Activated T-cell treated with anti-CD3 and anti-CD28 coated beads, Interleukin-2, amount 50 U/mL, for 24 hours (primary cell): ENCODE measurements around the gene RAD21L1.

ENCODE experiments used
- DNase-seq: peaks from one replicate; pipeline ENCODE4 v3.0.0-alpha.2; 2020
- H3K27ac Mint-ChIP-seq: 2 replicates; pipeline ENCODE4 v1.8.0; 2020; ENCODE audit warnings: mild to moderate bottlenecking, mixed read lengths
- H3K27me3 Mint-ChIP-seq: 2 replicates; pipeline ENCODE4 v1.8.0; 2020; ENCODE audit warnings: mixed read lengths
- H3K36me3 Mint-ChIP-seq: 2 replicates; pipeline ENCODE4 v1.8.0; 2020; ENCODE audit warnings: low read depth, mixed read lengths
- H3K4me1 Mint-ChIP-seq: 2 replicates; pipeline ENCODE4 v1.8.0; 2020; ENCODE audit warnings: low read depth, mixed read lengths
- H3K4me3 Mint-ChIP-seq: 2 replicates; pipeline ENCODE4 v1.8.0; 2020; ENCODE audit warnings: mild to moderate bottlenecking, moderate library complexity, mixed read lengths
- H3K9me3 Mint-ChIP-seq: 2 replicates; pipeline ENCODE4 v1.8.0; 2020; ENCODE audit warnings: mixed read lengths

The RAD21L1 gene

GRCh38 chr20:1296922-1297321 is 71.1 kb downstream of the RAD21L1 start:
- Mint-ChIP-seq H3K27me3 (no peaks in the 10 kb centered on the region), H3K36me3 (peaks cover 5% of the 10 kb centered on the region), H3K9me3 (no peaks in the 10 kb centered on the region), H3K4me1 (peaks cover 35% of the 10 kb centered on the region), H3K27ac (no peak overlapping the region), H3K4me3 (no peak overlapping the region)
- no peak for DNase-seq

GRCh38 chr20:1297486-1297885 is 71.6 kb downstream of the RAD21L1 start:
- H3K4me3 Mint-ChIP-seq: no peak overlapping the region
- peaks cover 31% of the 10 kb centered on the region for H3K4me1 Mint-ChIP-seq
- no peak for DNase-seq
- no peaks in the 10 kb centered on the region for H3K9me3 Mint-ChIP-seq
- no peak overlapping the region for H3K27ac Mint-ChIP-seq
- H3K27me3 Mint-ChIP-seq: no peaks in the 10 kb centered on the region
- peaks cover 5% of the 10 kb centered on the region for H3K36me3 Mint-ChIP-seq

DNA sequence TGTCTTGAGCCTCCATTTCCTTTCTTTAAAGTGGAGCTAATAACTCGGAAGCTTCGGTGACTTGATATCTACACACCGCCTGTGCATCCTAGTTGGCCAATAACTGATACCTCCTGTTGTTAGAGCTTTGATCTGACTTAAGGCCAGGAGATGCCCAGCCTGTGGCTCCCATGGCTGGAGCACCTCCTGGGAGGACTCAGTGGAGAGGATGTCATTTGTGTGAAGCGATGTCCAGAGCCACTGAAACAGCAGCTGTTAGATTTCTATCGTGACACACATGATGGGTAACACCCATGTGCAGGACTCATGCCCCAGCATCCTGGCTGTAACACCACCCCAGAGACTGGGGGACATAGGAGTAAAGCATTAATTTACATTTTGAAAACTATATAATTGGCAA is 72.3 kb downstream of the RAD21L1 start:
- no peak for DNase-seq
- Mint-ChIP-seq H3K9me3 (no peaks in the 10 kb centered on the region), H3K4me1 (peaks cover 25% of the 10 kb centered on the region), H3K36me3 (peaks cover 5% of the 10 kb centered on the region), H3K27ac (no peak overlapping the region), H3K27me3 (no peaks in the 10 kb centered on the region), H3K4me3 (no peak overlapping the region)

GRCh38 chr20:1298888-1299511 is 73.2 kb downstream of the RAD21L1 start:
- DNase-seq: no peak
- Mint-ChIP-seq H3K4me1 (peaks cover 20% of the 10 kb centered on the region), H3K27ac (no peak overlapping the region), H3K27me3 (no peaks in the 10 kb centered on the region), H3K36me3 (peaks cover 5% of the 10 kb centered on the region), H3K4me3 (no peak overlapping the region), H3K9me3 (no peaks in the 10 kb centered on the region)

DNA sequence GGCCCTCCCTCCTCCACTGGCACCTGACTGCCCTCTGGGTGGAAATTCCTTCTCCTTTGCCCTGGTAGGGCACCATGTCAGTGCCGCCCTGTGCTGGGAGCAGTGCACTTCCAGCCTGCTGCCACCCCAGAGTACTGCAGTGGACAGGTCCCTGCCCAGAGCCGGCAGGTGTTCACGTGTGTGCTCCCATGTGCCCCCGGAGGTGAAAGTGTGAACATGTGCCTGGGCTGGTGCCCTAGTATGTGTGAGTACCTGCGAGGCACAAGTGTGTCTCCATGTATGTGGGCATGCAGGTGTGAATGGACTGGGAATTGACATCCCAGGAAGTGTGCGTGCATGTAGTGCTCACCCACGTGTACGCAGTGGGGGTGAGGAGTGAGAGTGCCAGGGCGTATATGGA is 73.7 kb downstream of the RAD21L1 start:
- Mint-ChIP-seq H3K4me3 (no peak overlapping the region), H3K9me3 (no peaks in the 10 kb centered on the region), H3K36me3 (peaks cover 5% of the 10 kb centered on the region), H3K27me3 (no peaks in the 10 kb centered on the region), H3K27ac (peak overlapping the region; percentile 41), H3K4me1 (peaks cover 20% of the 10 kb centered on the region)
- peak; percentile 66 for DNase-seq

DNA sequence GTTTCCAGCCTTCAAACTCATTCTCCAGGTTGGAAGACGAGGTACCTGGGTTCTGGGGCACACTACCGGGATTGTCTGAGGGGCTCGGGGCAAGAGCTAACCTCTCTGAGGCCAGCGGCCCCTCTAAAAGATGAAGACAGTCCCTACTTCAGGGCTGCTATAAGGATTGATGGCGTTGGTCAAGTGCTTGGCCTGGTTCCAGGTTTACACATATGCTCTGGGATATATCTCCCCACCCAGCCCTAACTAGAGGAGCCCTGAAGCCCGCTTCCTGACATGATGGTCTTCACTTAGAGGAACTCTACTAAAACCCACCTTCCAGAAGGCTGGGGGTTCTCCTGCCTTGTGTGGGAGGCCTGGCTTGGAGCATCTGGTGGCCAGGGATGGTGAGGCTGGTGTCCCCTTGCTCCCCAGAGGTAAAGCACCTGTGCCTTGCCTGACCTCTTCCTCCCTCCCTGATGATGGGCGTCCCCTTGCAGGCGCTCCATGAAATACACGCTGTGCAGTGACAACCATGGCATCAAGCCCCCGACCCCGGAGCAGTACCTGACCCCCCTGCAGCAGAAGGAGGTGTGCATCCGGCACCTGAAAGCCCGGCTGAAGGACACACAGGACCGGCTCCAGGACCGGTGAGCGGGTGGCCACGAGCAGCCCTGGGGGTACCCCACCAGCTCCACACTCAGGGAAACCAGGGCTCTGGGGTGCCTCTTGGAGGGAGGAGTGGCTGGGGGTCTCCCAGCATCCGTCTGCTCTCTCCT is 74.4 kb downstream of the RAD21L1 start:
- Mint-ChIP-seq H3K27me3 (no peaks in the 10 kb centered on the region), H3K9me3 (no peaks in the 10 kb centered on the region), H3K27ac (peak overlapping the region; percentile 92), H3K4me1 (peaks cover 20% of the 10 kb centered on the region), H3K4me3 (no peak overlapping the region), H3K36me3 (peaks cover 12% of the 10 kb centered on the region)
- DNase-seq: no peak

GRCh38 chr20:1301031-1301529 is 75.2 kb downstream of the RAD21L1 start:
- peaks cover 14% of the 10 kb centered on the region for H3K36me3 Mint-ChIP-seq
- peak overlapping the region; percentile 53 for H3K4me3 Mint-ChIP-seq

GRCh38 chr20:1302685-1303541 is 77.1 kb downstream of the RAD21L1 start:
- no peak for DNase-seq
- Mint-ChIP-seq H3K36me3 (peaks cover 19% of the 10 kb centered on the region), H3K4me3 (no peak overlapping the region)

More at GRCh38 chr20:1301031-1301529, 75.2 kb downstream of the RAD21L1 start:
- H3K4me1 Mint-ChIP-seq: peaks cover 20% of the 10 kb centered on the region
- peak; percentile 63 for DNase-seq
- no peaks in the 10 kb centered on the region for H3K9me3 Mint-ChIP-seq
- peak overlapping the region; percentile 92 for H3K27ac Mint-ChIP-seq
- no peaks in the 10 kb centered on the region for H3K27me3 Mint-ChIP-seq

DNA sequence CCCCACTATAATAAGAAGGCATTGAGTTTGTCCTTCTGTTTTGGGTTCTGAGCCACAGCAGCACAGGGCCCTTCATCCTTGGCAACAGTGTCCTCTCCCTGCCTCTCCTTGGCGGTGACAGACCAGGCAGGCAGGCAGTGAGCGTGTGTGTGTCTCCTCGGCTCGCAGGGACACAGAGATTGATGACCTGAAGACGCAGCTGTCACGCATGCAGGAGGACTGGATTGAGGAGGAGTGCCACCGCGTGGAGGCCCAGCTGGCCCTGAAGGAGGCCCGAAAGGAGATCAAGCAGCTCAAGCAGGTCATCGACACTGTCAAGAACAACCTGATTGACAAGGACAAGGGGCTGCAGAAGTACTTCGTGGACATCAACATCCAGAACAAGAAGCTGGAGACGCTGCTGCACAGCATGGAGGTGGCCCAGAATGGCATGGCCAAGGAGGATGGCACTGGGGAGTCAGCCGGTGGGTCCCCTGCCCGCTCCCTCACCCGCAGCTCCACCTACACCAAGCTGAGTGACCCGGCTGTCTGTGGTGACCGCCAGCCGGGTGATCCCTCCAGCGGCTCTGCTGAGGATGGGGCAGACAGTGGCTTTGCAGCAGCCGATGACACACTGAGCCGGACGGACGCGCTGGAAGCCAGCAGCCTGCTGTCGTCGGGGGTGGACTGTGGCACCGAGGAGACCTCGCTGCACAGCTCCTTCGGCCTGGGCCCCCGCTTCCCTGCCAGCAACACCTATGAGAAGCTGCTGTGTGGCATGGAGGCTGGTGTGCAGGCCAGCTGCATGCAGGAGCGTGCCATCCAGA is 79.1 kb downstream of the RAD21L1 start:
- Mint-ChIP-seq H3K4me3 (no peak overlapping the region), H3K4me1 (peaks cover 15% of the 10 kb centered on the region), H3K27me3 (no peaks in the 10 kb centered on the region), H3K36me3 (peaks cover 19% of the 10 kb centered on the region), H3K27ac (peak overlapping the region; percentile 16), H3K9me3 (no peaks in the 10 kb centered on the region)
- DNase-seq: no peak

More at GRCh38 chr20:1302685-1303541, 77.1 kb downstream of the RAD21L1 start:
- Mint-ChIP-seq H3K4me1 (peaks cover 20% of the 10 kb centered on the region), H3K27me3 (no peaks in the 10 kb centered on the region), H3K9me3 (no peaks in the 10 kb centered on the region), H3K27ac (no peak overlapping the region)
